K562 (cell line): ENCODE measurements around the gene ACP6. TPM values are rescaled to one million over a fixed set of nuclear protein-coding genes. Genes with fewer than 3 reads are reported as not detected.

Source experiments
- GATA2 ChIP-seq: sonication (generic); formaldehyde crosslinking; IDR thresholded peaks from 2 replicates; pipeline ENCODE4 v1.4.0; 2020; ENCODE audit warnings: mild to moderate bottlenecking, missing genetic modification reagents
- HDAC6 ChIP-seq: IDR thresholded peaks from 2 replicates; pipeline ENCODE4 v1.6.1; 2012; ENCODE audit warnings: low read depth, mild to moderate bottlenecking, control low read depth, inconsistent platforms, low read length, moderate library complexity
- KLF6 ChIP-seq: fragments of 250-450 bp; sonication (Bioruptor Pico); IDR thresholded peaks from 2 replicates; pipeline ENCODE4 v1.4.0; 2020; ENCODE audit warnings: mild to moderate bottlenecking, moderate library complexity, borderline replicate concordance
- MAFF ChIP-seq: IDR thresholded peaks from 2 replicates; pipeline ENCODE4 v1.6.1; 2012; ENCODE audit warnings: low read length, improper control_type of control experiment
- NKRF ChIP-seq: fragments of 450-650 bp; IDR thresholded peaks from 2 replicates; pipeline ENCODE4 v1.6.1; 2016; ENCODE audit warnings: borderline replicate concordance
- PHF8 ChIP-seq: fragments of 200-600 bp; sonication (generic); IDR thresholded peaks from 2 replicates; pipeline ENCODE4 v1.6.1; 2012; ENCODE audit warnings: mixed run types, mild to moderate bottlenecking, inconsistent platforms, low read length, moderate library complexity, borderline replicate concordance
- POLR2G ChIP-seq: fragments of 200-400 bp; formaldehyde crosslinking; IDR thresholded peaks from 2 replicates; pipeline ENCODE4 v1.6.1; 2017; ENCODE audit warnings: low read depth, mild to moderate bottlenecking, antibody characterized with exemption, low read length, moderate library complexity
- RCOR1 ChIP-seq, 2 experiments: IDR thresholded peaks; 2 replicates each; pipeline ENCODE4 v1.6.1; 2012; ENCODE audit warnings: low read depth in 2 of 2, low read length in 2 of 2, borderline replicate concordance in 1 of 2, improper control_type of control experiment in 1 of 2
- ZNF644 ChIP-seq: fragments of 200-800 bp; sonication (Bioruptor generic); IDR thresholded peaks from 2 replicates; pipeline ENCODE4 v1.6.1; 2016; ENCODE audit warnings: low read depth, missing genetic modification characterization, missing compliant biosample characterization
- polyA plus RNA-seq, 8 experiments: library from polyadenylated mRNA; depleted of rRNA in 4 of 8; stranded (reverse) in 5 of 8; unstranded in 3 of 8; fragments of >200 nt; fragmentation: Nextera tagmentation in 2 of 8; fragmentation: Illumina TruSeq in 1 of 8; extraction: Ambion mirVana in 2 of 8; extraction: Trizol in 1 of 8; gene quantifications; 2 replicates each; pipeline versions ENCODE4 v1.2.1 to v1.2.3, GENCODE V29; 2011 to 2014; ENCODE audit warnings: inconsistent platforms in 1 of 8, missing spikeins in 1 of 8
- total RNA-seq, 7 experiments: library from RNA; depleted of rRNA in 6 of 7; stranded (reverse); fragments of >200 nt in 6 of 7; fragmentation: Illumina TruSeq in 2 of 7; extraction: Trizol in 2 of 7; gene quantifications; 2 replicates each; pipeline versions ENCODE4 v1.2.1 to v1.2.3, GENCODE V29; 2011 to 2021; ENCODE audit warnings: low replicate concordance in 1 of 7
- TF ChIP-seq, protein P1 (sequence below): fragments of 450-650 bp; IDR thresholded peaks from 2 replicates; pipeline ENCODE4 v1.6.1; 2016; ENCODE audit warnings: low read depth, mild to moderate bottlenecking, moderate library complexity
- TF ChIP-seq, protein P2 (sequence below): sonication (generic); formaldehyde crosslinking; IDR thresholded peaks from 2 replicates; pipeline ENCODE4 v1.8.0; 2022; ENCODE audit warnings: mild to moderate bottlenecking, missing genetic modification reagents
- TF ChIP-seq, protein P3 (sequence below), 3 experiments: fragments of 200-800 bp in 1 of 3; fragments of 250-450 bp in 1 of 3; fragments of 450-650 bp in 1 of 3; sonication (Bioruptor Pico) in 1 of 3; sonication (Bioruptor generic) in 1 of 3; formaldehyde crosslinking in 1 of 3; IDR thresholded peaks; 2 replicates each; pipeline versions ENCODE4 v1.6.1 to v1.8.0; 2016 to 2022; ENCODE audit warnings: mild to moderate bottlenecking in 2 of 3, missing genetic modification characterization in 2 of 3, missing compliant biosample characterization in 1 of 3, moderate library complexity in 1 of 3
- TF ChIP-seq, protein P4 (sequence below), 3 experiments: fragments of 200-800 bp in 1 of 3; sonication (Bioruptor generic) in 1 of 3; sonication (generic) in 1 of 3; formaldehyde crosslinking in 1 of 3; IDR thresholded peaks; 2 replicates each; pipeline versions ENCODE4 v1.6.1 to v1.8.0; 2016 to 2022; ENCODE audit warnings: mild to moderate bottlenecking in 2 of 3, missing compliant biosample characterization in 2 of 3, missing genetic modification characterization in 2 of 3, missing genetic modification reagents in 1 of 3

ACP6 gene
- total and polyA plus RNA-seq, 9 of the 15 experiments (the other 6 are each of a cell fraction or from before 2014, with no cell fraction given): 0.05 to 1.4 (median 0.49) TPM

GRCh38 chr1:147600119-147601111 is 69.9 kb downstream of the ACP6 start (continued):
- TF ChIP-seq, protein P1, sequence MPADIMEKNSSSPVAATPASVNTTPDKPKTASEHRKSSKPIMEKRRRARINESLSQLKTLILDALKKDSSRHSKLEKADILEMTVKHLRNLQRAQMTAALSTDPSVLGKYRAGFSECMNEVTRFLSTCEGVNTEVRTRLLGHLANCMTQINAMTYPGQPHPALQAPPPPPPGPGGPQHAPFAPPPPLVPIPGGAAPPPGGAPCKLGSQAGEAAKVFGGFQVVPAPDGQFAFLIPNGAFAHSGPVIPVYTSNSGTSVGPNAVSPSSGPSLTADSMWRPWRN: no peak
- TF ChIP-seq, protein P2, sequence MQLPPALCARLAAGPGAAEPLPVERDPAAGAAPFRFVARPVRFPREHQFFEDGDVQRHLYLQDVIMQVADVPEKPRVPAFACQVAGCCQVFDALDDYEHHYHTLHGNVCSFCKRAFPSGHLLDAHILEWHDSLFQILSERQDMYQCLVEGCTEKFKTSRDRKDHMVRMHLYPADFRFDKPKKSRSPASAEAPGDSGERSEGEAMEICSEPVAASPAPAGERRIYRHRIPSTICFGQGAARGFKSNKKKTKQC: no peak
- TF ChIP-seq ZNF644 (tag): no peak
- peak; percentile 42; the same call in 1 of the 2 replicates for TF ChIP-seq PHF8
- no peak for TF ChIP-seq RCOR1 (IDR thresholded peaks at IDR 0.05; ENCODE audit: borderline replicate concordance in 1 of 2, low read depth in 2 of 2, low read length in 2 of 2)
- 0 out of 2 replicates have a peak, but pooled peaks have one; percentile 15 for TF ChIP-seq NKRF
- TF ChIP-seq, protein P3, sequence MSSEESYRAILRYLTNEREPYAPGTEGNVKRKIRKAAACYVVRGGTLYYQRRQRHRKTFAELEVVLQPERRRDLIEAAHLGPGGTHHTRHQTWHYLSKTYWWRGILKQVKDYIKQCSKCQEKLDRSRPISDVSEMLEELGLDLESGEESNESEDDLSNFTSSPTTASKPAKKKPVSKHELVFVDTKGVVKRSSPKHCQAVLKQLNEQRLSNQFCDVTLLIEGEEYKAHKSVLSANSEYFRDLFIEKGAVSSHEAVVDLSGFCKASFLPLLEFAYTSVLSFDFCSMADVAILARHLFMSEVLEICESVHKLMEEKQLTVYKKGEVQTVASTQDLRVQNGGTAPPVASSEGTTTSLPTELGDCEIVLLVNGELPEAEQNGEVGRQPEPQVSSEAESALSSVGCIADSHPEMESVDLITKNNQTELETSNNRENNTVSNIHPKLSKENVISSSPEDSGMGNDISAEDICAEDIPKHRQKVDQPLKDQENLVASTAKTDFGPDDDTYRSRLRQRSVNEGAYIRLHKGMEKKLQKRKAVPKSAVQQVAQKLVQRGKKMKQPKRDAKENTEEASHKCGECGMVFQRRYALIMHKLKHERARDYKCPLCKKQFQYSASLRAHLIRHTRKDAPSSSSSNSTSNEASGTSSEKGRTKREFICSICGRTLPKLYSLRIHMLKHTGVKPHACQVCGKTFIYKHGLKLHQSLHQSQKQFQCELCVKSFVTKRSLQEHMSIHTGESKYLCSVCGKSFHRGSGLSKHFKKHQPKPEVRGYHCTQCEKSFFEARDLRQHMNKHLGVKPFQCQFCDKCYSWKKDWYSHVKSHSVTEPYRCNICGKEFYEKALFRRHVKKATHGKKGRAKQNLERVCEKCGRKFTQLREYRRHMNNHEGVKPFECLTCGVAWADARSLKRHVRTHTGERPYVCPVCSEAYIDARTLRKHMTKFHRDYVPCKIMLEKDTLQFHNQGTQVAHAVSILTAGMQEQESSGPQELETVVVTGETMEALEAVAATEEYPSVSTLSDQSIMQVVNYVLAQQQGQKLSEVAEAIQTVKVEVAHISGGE (CRISPR knock-in tag; IDR thresholded peaks at IDR 0.05): no peak
- TF ChIP-seq POLR2G: peak; percentile 46; the same call in 1 of the 2 replicates
- no peak for TF ChIP-seq HDAC6
- TF ChIP-seq, protein P4, sequence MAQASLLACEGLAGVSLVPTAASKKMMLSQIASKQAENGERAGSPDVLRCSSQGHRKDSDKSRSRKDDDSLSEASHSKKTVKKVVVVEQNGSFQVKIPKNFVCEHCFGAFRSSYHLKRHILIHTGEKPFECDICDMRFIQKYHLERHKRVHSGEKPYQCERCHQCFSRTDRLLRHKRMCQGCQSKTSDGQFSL (CRISPR knock-in tag; IDR thresholded peaks at IDR 0.05): peak; percentile 49
- TF ChIP-seq, protein P4 (tag; IDR thresholded peaks at IDR 0.05): peak in 1 of 2 experiments; percentile 39; a peak in 1 of 4 replicates
- no peak for TF ChIP-seq MAFF
- TF ChIP-seq KLF6 (CRISPR knock-in tag): no peak
- no peak for TF ChIP-seq GATA2 (CRISPR knock-in tag)
